Urothelium cell line (cell line): ENCODE measurements around the gene VAV2.

Experiments
- DNase-seq: peaks from one replicate; pipeline ENCODE4 v3.0.0; 2011; ENCODE audit warnings: low spot score, mixed read lengths
- FAIRE-seq: peaks from 2 replicates; lab custom pipeline; 2011; peaks lifted over from hg19 to GRCh38; lab: Jason Lieb, UNC

VAV2 gene

GRCh38 chr9:133739408-133740280, 252.5 kb downstream of the VAV2 start:
- no peak for FAIRE-seq

DNA sequence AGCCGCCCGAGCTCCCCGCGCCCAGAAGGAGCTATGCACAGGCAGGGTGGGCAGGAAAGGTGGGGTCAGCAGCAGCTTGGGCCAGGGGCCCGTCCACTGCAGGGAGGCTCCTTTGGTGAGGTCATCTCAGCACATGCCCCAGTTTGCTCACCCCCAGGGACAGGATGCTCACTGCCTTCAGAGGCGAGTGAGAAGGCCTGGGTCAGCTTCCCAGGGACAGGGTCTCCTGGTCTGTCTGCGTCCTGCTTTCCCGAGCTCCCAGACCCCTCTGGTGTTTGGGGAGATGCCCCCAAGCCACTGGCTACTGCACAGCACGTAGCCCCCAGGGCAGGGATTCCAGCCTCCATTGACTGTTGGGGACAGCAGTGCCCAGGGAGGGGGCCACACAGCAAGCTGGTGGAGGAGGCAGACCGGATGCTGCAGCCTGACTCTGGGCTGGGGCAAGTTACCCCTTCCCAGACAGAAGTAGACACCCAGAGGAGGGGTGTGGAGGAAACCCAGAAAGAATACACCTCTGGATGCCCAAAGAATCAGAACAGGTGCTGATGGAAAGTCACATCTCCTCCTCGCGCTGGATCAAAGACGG, 253.4 kb downstream of the VAV2 start:
- no peak for FAIRE-seq

More at GRCh38 chr9:133739408-133740280, 252.5 kb downstream of the VAV2 start:
- no peak for DNase-seq

DNA sequence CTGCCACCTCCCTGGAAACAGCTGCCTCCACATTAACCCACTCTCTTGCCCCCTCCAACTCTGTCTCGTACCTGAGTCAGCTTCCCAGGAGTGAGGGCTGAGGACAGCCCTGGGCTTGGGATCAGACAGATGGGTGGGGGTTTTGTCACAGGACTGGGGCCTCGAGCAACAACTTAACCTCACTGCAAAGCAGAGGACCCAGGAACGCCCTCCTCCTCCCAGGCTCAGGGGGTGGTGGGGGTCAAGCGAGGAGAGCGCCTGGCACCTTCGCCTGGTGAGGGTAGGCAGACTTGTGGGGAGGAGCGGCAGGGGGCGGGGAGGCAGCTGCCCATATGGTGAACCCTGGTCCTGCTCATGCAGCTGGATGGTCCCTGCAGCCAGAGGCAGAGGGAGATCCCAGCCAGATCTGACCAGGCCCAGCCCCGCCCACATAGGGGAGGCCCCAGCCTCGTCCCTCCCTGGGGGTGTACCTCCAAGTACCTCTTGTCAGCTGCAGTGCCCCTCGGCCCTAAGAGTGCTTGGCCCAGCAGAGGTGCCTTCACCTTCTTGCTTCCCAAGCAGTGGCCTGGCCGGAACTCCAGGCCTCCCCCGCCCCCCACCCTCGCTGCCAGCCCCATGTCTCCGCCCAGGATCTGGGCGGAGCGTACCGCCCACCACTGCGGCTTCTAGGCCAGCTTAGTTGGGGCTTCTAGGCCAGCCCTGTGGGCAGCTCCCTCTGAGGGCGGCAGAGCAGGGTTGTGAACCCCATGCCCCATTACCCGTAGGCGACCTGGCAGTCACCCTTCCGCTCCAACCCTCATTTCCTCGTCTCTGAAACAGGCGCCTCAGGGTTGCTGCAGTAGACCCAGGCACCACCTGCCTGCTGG, 254.1 kb downstream of the VAV2 start, which contains the start of gene SARDH:
SARDH (minus strand) TSS at position 579 of the 866 bp plus-strand sequence. CDS start 4,179 bp downstream, outside the sequence.
- DNase-seq (peak; percentile 56), FAIRE-seq (peak; percentile 27)

More for the DNA sequence above, 253.4 kb downstream of the VAV2 start:
- DNase-seq, result no peak

- no peak for DNase-seq
- FAIRE-seq, result no peak
Measured at GRCh38 chr9:133737071-133737773, 254.9 kb downstream of the VAV2 start.

DNA sequence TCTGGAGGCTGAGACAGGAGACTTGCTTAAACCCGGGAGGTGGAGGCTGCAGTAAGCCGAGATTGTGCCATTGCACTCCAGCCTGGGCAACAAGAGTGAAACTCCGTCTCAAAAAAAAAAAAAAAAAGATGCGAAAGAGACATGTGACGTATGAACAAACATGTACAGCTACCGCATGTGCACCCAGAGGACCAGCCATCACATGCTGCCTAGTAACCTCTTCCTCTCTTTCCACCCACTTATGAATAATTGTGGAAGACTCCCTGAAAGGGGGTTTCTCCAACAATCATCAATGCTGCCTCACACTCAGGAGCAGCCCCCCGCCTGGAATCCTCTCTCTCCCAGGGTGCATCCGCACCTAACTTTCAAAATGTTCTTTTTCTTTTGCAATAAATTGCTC, 256.2 kb downstream of the VAV2 start:
- DNase-seq, result no peak
- FAIRE-seq, result no peak

- DNase-seq, result no peak
- FAIRE-seq, result no peak
Measured at GRCh38 chr9:133735415-133735775, 256.7 kb downstream of the VAV2 start.

- DNase-seq (no peak), FAIRE-seq (no peak)
Measured at GRCh38 chr9:133734590-133735414, 257.3 kb downstream of the VAV2 start.

DNA sequence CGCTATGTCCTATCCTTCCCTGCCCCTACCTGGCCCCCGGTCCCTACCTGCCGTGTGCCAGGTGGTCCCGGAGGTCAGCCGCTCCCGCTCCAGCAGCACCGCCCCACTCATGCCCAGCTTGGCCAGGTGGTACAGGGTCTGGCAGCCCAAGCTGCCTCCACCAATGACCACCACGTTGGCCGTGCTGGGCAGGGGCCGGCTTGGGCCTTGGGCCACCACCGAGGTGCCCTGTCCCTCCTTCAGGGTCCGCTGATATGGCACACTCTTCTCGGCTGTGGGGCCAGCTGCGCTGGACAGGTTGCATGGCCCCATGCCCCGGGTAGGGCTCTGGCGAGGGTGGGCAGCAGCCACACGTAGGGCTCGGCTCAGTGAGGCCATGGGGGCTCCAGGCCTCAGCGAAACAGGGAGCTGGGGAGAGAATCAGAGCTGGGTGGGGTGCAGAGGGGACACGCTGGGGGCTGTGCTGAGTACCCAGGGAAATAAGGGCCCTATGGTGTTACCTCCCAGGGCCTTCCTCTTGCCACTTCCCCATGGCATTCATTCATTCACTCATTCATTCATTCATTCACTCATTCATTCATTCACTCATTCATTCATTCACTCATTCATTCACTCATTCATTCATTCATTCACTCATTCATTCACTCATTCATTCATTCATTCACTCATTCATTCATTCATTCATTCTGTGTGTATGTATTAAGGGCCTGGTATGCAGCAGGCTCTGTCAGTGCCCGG, 258.2 kb downstream of the VAV2 start:
- DNase-seq (no peak), FAIRE-seq (no peak)

DNA sequence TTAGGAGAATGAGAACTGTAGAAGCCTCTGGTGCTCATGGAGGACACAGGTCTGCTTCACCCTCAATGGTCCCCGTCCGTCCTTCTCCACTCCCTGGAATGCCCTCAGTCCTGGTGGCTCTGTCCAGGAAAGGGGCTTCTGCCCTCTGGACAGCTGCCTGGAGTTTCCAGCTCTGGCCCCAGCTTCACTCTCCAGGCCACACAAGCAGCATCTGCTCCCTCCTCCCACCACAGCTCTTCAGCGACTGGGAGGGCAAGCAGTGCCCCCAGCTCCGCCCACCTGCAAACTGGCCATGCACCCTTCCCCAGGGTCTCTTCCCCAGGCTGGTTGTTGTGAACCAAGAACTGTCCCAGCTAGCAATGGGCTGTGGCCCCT, 258.7 kb downstream of the VAV2 start:
- FAIRE-seq, result no peak
- no peak for DNase-seq

DNA sequence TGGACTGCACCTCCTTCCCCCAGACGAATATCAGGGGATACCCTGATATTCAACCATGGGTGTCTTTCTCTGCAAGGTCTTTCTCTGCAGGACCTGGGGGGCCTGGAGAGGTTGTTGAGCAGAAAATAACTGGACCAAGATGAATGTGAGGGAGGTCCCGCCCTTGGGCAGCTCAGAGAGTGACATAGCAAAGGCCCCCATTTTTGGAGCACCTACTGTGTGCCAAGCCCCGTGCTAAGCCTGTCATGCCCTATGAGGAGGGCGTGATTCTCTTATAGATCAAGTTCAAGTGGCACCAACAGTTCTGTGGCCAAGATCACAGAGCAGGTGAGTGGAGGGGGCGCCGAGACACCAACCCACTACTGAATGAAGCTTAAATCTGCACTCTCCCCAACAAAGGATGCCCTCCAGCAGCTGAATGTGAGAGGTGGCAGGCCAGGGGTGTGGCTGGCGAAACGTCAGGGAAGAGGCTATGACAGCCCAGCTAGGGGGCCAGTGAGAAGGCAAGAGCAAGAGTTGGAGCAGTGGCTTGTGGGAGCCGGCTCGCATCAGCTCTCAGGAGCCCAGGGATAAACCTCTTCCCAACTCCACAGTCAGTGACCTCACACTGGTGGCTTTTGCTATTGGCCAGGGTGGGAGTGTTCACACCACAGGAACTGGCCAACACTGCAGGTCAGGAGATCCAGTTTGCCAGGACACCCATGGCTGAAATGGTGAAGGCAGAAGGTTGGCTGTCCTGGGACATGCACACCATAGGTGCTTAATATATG, 259.3 kb downstream of the VAV2 start:
- FAIRE-seq (no peak), DNase-seq (no peak)

- FAIRE-seq, result no peak
- no peak for DNase-seq
Measured at GRCh38 chr9:133731876-133732638, 260.1 kb downstream of the VAV2 start.

- DNase-seq, result no peak
- FAIRE-seq, result no peak
Measured at GRCh38 chr9:133730994-133731715, 261.0 kb downstream of the VAV2 start.

GRCh38 chr9:133729617-133730281, 262.4 kb downstream of the VAV2 start:
- FAIRE-seq (no peak), DNase-seq (no peak)

GRCh38 chr9:133728856-133729616, 263.1 kb downstream of the VAV2 start:
- FAIRE-seq (no peak), DNase-seq (no peak)

DNA sequence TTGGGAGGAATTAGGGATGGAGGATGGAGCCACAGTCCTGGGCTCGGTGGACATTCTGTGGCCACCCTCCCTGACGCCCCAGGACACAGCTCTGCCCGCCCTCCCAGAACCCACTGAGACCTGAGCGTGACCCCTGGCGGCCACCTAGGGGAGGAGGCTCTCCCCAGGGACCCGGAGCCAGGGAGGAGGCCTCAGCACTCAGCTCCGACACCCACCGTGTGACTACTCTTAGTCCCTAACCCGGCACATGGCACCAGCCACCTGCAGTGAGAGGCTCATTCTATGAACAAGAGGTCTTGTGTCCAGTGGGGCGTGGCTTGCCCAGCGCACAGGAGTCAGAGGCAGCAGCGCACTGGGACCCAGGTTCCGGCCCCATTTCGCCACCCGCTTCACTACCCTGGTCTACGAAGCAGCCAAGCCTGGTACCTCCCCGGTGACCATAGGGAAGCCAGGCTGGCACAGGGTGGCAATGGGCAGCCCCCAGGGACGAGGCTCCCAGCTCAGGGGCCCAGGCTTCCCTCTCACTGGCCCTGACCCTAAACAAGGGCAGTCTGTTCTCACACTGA, 264.2 kb downstream of the VAV2 start:
- no peak for DNase-seq
- no peak for FAIRE-seq
